Ectodermal cell (in vitro differentiated cells): ENCODE measurements around the gene KAT6B.

ENCODE experiments used
- H3K27ac ChIP-seq: 2 replicates; pipeline ENCODE4 v1.7.0; 2013; ENCODE audit warnings: mild to moderate bottlenecking, low read depth, low read length; ENCODE audit not compliant: insufficient read depth, poor library complexity, severe bottlenecking
- H3K27me3 ChIP-seq: 2 replicates; pipeline ENCODE4 v1.7.0; 2013; ENCODE audit warnings: mild to moderate bottlenecking, low read length; ENCODE audit not compliant: insufficient read depth, control insufficient read depth, poor library complexity, severe bottlenecking
- H3K36me3 ChIP-seq: one replicate; pipeline ENCODE4 v1.7.0; 2013; ENCODE audit warnings: low read length; ENCODE audit not compliant: control insufficient read depth, insufficient read depth
- H3K4me1 ChIP-seq: one replicate; pipeline ENCODE4 v1.7.0; 2013; ENCODE audit warnings: low read length; ENCODE audit not compliant: control insufficient read depth, insufficient read depth
- H3K4me3 ChIP-seq: 2 replicates; pipeline ENCODE4 v1.7.0; 2013; ENCODE audit warnings: low read depth, low read length, control low read depth; ENCODE audit not compliant: insufficient read depth
- H3K9me3 ChIP-seq: 2 replicates; pipeline ENCODE4 v1.7.0; 2013; ENCODE audit warnings: mild to moderate bottlenecking, low read length, moderate library complexity; ENCODE audit not compliant: control insufficient read depth
- WGBS, 2 experiments: methylation state at CpG; one replicate each; pipeline ENCODE4 v1.1.7; 2013; ENCODE audit warnings: missing lambda C conversion rate in 2 of 2; 5-methylcytosine and 5-hydroxymethylcytosine counted together

The KAT6B gene

GRCh38 chr10:75037171-75038153 is 211.1 kb downstream of the KAT6B start:
- Histone ChIP-seq H3K27me3 (no peaks in the 10 kb centered on the region), H3K9me3 (no peaks in the 10 kb centered on the region), H3K4me1 (no peaks in the 10 kb centered on the region), H3K27ac (no peak overlapping the region), H3K4me3 (no peak overlapping the region), H3K36me3 (no peaks in the 10 kb centered on the region)
- WGBS, 2 experiments: 94 to 95% methylated on average over 32 of the region's 32 CpGs

GRCh38 chr10:75038335-75038734 is 211.9 kb downstream of the KAT6B start:
- no peaks in the 10 kb centered on the region for H3K27me3 ChIP-seq
- H3K36me3 ChIP-seq: no peaks in the 10 kb centered on the region
- 94 to 95% methylated on average over 7 of the region's 7 CpGs for WGBS, 2 experiments
- no peak overlapping the region for H3K27ac ChIP-seq
- H3K9me3 ChIP-seq: no peaks in the 10 kb centered on the region
- no peak overlapping the region for H3K4me3 ChIP-seq
- H3K4me1 ChIP-seq: no peaks in the 10 kb centered on the region

- H3K27ac ChIP-seq: no peak overlapping the region
- 88 to 91% methylated on average over 9 of the region's 9 CpGs for WGBS, 2 experiments
These were observed 214.2 kb downstream of the KAT6B start for GRCh38 chr10:75040576-75040975.

GRCh38 chr10:75042292-75042974 is 216.0 kb downstream of the KAT6B start:
- 95 to 100% methylated on average over 1 of the region's 1 CpG for WGBS, 2 experiments
- no peaks in the 10 kb centered on the region for H3K4me1 ChIP-seq
- no peak overlapping the region for H3K27ac ChIP-seq
- H3K36me3 ChIP-seq: no peaks in the 10 kb centered on the region
- no peaks in the 10 kb centered on the region for H3K9me3 ChIP-seq
- H3K4me3 ChIP-seq: no peak overlapping the region
- no peaks in the 10 kb centered on the region for H3K27me3 ChIP-seq

More at GRCh38 chr10:75040576-75040975, 214.2 kb downstream of the KAT6B start:
- H3K4me1 ChIP-seq: no peaks in the 10 kb centered on the region
- no peaks in the 10 kb centered on the region for H3K9me3 ChIP-seq
- H3K4me3 ChIP-seq: no peak overlapping the region
- H3K36me3 ChIP-seq: no peaks in the 10 kb centered on the region
- no peaks in the 10 kb centered on the region for H3K27me3 ChIP-seq

- Histone ChIP-seq H3K27me3 (no peaks in the 10 kb centered on the region), H3K4me3 (no peak overlapping the region), H3K36me3 (no peaks in the 10 kb centered on the region), H3K4me1 (no peaks in the 10 kb centered on the region), H3K27ac (no peak overlapping the region), H3K9me3 (no peaks in the 10 kb centered on the region)
- WGBS, 2 experiments: 96% methylated on average over 68 of the region's 68 CpGs
These were observed 217.1 kb downstream of the KAT6B start for GRCh38 chr10:75043256-75044131.

- WGBS, 2 experiments: 90 to 91% methylated on average over 9 of the region's 9 CpGs
- Histone ChIP-seq H3K9me3 (no peaks in the 10 kb centered on the region), H3K27me3 (no peaks in the 10 kb centered on the region), H3K36me3 (no peaks in the 10 kb centered on the region), H3K4me3 (no peak overlapping the region), H3K4me1 (no peaks in the 10 kb centered on the region), H3K27ac (no peak overlapping the region)
These were observed 222.3 kb downstream of the KAT6B start for GRCh38 chr10:75048669-75049098.

- H3K36me3 ChIP-seq: no peaks in the 10 kb centered on the region
- WGBS, 2 experiments: 90 to 91% methylated on average over 19 of the region's 19 CpGs
- no peak overlapping the region for H3K27ac ChIP-seq
- H3K4me3 ChIP-seq: no peak overlapping the region
- no peaks in the 10 kb centered on the region for H3K9me3 ChIP-seq
- no peaks in the 10 kb centered on the region for H3K4me1 ChIP-seq
- no peaks in the 10 kb centered on the region for H3K27me3 ChIP-seq
These were observed 223.1 kb downstream of the KAT6B start for GRCh38 chr10:75049316-75050148.

- H3K4me1 ChIP-seq: no peaks in the 10 kb centered on the region
- no peaks in the 10 kb centered on the region for H3K27me3 ChIP-seq
- no peak overlapping the region for H3K27ac ChIP-seq
- 90 to 95% methylated on average over 13 to 14 of the region's 14 CpGs for WGBS, 2 experiments
- no peak overlapping the region for H3K4me3 ChIP-seq
- H3K36me3 ChIP-seq: no peaks in the 10 kb centered on the region
- no peaks in the 10 kb centered on the region for H3K9me3 ChIP-seq
These were observed 223.9 kb downstream of the KAT6B start for GRCh38 chr10:75050149-75050919.

- no peaks in the 10 kb centered on the region for H3K4me1 ChIP-seq
- no peaks in the 10 kb centered on the region for H3K36me3 ChIP-seq
- no peaks in the 10 kb centered on the region for H3K27me3 ChIP-seq
- H3K9me3 ChIP-seq: no peaks in the 10 kb centered on the region
- H3K27ac ChIP-seq: no peak overlapping the region
- 97 to 98% methylated on average over 5 of the region's 5 CpGs for WGBS, 2 experiments
- H3K4me3 ChIP-seq: no peak overlapping the region
These were observed 224.9 kb downstream of the KAT6B start for GRCh38 chr10:75051308-75051707.
